Kidney (tissue), 14 donors: ENCODE measurements around the gene RALGDS. TPM values are rescaled to one million over a fixed set of nuclear protein-coding genes. Genes with fewer than 3 reads are reported as not detected.

Experiments used
- DNase-seq, 5 donors: peaks; one replicate each; pipeline ENCODE4 v3.0.0-alpha.2; 2013 to 2020
- FAIRE-seq: peaks from 2 replicates; lab custom pipeline; 2012; peaks lifted over from hg19 to GRCh38; lab: Jason Lieb, UNC
- H3K27ac ChIP-seq, 2 donors: one replicate each; pipeline ENCODE4 v1.7.0; 2013; ENCODE audit warnings: low read depth in 2 of 2, low read length in 2 of 2, inconsistent platforms in 1 of 2
- H3K27me3 ChIP-seq: one replicate; pipeline ENCODE4 v1.7.1; 2013; ENCODE audit warnings: low read length, inconsistent platforms; ENCODE audit not compliant: control insufficient read depth, insufficient read depth
- H3K36me3 ChIP-seq, 3 donors: one replicate each; pipeline versions ENCODE4 v1.7.0 to v1.7.1; 2013; ENCODE audit warnings: low read length in 3 of 3, control low read depth in 1 of 3, inconsistent platforms in 1 of 3; ENCODE audit not compliant: insufficient read depth in 3 of 3, control insufficient read depth in 2 of 3
- H3K4me1 ChIP-seq, 3 donors: one replicate each; pipeline versions ENCODE4 v1.7.0 to v1.7.1; 2013; ENCODE audit warnings: low read length in 3 of 3, inconsistent platforms in 1 of 3, low read depth in 1 of 3; ENCODE audit not compliant: control insufficient read depth in 2 of 3, insufficient read depth in 2 of 3
- H3K4me3 ChIP-seq, 3 donors: one replicate each; pipeline versions ENCODE4 v1.7.0 to v1.8.1; 2013; ENCODE audit warnings: low read length in 3 of 3, control low read depth in 1 of 3, inconsistent platforms in 1 of 3
- H3K9ac ChIP-seq, 3 donors: one replicate each; pipeline versions ENCODE4 v1.7.0 to v1.7.1; 2013; ENCODE audit warnings: low read length in 3 of 3, control low read depth in 1 of 3, inconsistent platforms in 1 of 3
- H3K9me3 ChIP-seq, 3 donors: one replicate each; pipeline versions ENCODE4 v1.7.0 to v1.7.1; 2013; ENCODE audit warnings: low read length in 3 of 3, control low read depth in 1 of 3, inconsistent platforms in 1 of 3; ENCODE audit not compliant: control insufficient read depth in 2 of 3, insufficient read depth in 1 of 3
- intact Hi-C: fragments of 100-400 bp; cut with DNase I; formaldehyde crosslinking; loops from one replicate; pipeline ENCODE4 v1.11.1; 2022
- polyA plus RNA-seq: library from polyadenylated mRNA; stranded (reverse); fragments of 350-450 nt; fragmentation: Illumina TruSeq; extraction: RNeasy Lipid Tissue Mini Kit (QIAGEN cat#74804); gene quantifications from one replicate; pipeline ENCODE4 v1.2.3, GENCODE V29; 2014; ENCODE audit warnings: low read depth, low replicate concordance; ENCODE audit not compliant: insufficient read depth
- total RNA-seq: library from RNA; stranded (reverse); fragmentation: NEBNext Ultra II Directional; extraction: Animal tissue kit (Norgen Biotek cat#: 25700); gene quantifications from one replicate; pipeline ENCODE4 v1.2.1, GENCODE V29; 2021
- TF ChIP-seq, protein P1 (sequence below): IDR thresholded peaks from 3 replicates; pipeline ENCODE4 v1.5.1; 2012; ENCODE audit warnings: mild to moderate bottlenecking, moderate library complexity, borderline replicate concordance; ENCODE audit not compliant: insufficient read depth; ENCODE audit errors: extremely low read depth
- donor health status: control.
- donor health status: control.
- donor health status: control.
- donor health status: control.
- donor health status: control.
- donor health status: DM: yes; HTN: yes; CAD: no.
- donor health status: Normal renal cell carcinoma (clear cell type).

Gene RALGDS
- total and polyA plus RNA-seq, 2 donors from 2014 or later: 13.0 to 43.3 TPM

DNA sequence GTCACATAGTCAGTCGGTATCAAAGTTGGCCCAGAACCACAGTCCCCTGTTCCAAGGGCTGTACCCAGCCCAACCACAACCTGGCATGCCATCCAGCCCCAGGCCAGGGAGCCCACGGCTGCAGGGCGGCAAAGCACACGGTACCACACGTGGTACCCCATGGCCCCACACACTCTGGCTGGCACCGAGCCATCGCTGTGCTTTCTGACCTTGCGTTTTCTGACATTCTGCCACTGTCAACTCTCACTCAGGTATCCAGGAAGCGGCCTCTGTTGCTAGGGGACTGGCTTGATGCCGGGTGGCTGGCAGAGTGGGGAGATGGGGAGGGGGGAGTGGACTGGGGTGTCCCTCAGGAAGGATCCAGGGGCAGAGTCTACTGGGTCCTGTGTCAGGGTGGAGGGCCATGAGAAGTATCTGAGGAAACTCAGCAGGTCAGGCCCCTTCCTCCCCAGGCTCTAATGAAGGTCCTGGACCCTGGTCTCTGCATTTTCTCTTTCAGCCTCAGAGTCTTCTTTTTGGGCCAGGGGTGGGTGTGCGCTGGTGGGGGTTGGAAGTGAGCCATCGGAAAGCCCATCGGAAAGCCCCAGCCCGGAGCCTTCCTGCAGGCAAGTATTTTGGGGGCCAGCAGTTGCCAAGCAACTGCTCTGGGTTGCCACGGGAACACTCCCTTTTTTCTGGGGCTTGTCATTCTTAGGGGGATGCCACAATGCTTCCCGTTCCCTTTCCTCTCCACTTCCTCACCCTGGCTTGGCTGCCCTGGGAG is 21.0 kb upstream of the RALGDS start:
- H3K4me3 ChIP-seq: no peak overlapping the region
- H3K9ac ChIP-seq: no peak overlapping the region
- intact Hi-C loops: loop anchor here (5.0 kb wide), 1 partner anchor 40 kb away; no protein-coding TSS in a partner anchor
- no peak overlapping the region for H3K27ac ChIP-seq
- H3K27me3 ChIP-seq: no peaks in the 10 kb centered on the region
- no peaks in the 10 kb centered on the region for H3K9me3 ChIP-seq
- no peak for FAIRE-seq
- H3K4me1 ChIP-seq: peaks cover 0 to 24% (median 6%) of the 10 kb centered on the region in 3 donors
- H3K36me3 ChIP-seq: no peaks in the 10 kb centered on the region
- DNase-seq: peak in 1 of 5 donors; percentile 88
- TF ChIP-seq, protein P1, sequence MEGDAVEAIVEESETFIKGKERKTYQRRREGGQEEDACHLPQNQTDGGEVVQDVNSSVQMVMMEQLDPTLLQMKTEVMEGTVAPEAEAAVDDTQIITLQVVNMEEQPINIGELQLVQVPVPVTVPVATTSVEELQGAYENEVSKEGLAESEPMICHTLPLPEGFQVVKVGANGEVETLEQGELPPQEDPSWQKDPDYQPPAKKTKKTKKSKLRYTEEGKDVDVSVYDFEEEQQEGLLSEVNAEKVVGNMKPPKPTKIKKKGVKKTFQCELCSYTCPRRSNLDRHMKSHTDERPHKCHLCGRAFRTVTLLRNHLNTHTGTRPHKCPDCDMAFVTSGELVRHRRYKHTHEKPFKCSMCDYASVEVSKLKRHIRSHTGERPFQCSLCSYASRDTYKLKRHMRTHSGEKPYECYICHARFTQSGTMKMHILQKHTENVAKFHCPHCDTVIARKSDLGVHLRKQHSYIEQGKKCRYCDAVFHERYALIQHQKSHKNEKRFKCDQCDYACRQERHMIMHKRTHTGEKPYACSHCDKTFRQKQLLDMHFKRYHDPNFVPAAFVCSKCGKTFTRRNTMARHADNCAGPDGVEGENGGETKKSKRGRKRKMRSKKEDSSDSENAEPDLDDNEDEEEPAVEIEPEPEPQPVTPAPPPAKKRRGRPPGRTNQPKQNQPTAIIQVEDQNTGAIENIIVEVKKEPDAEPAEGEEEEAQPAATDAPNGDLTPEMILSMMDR: no peak

DNA sequence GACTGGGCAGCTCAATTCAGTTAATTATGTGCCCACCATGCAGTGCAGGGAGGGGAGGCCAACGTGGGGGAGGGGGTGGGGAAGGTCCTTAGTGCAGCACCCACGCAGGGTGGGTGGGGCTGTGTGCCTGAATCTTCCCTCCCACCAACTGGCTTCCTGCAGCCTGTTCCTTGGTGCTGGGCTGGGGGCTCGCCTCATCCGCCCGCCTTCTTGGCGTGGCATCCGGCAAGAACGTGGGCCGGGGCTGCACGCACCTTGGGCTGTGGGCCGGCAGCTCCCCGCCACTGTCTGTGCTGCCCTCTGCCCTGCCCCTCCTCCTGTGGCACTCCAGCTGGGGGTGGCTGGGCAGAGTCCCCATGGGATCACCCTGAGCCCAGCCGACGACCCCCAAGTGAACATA is 19.6 kb upstream of the RALGDS start:
- TF ChIP-seq, protein P1: no peak
- FAIRE-seq: no peak
- intact Hi-C loops: loop anchor here (5.0 kb wide), 1 partner anchor 38 kb away; no protein-coding TSS in a partner anchor

DNA sequence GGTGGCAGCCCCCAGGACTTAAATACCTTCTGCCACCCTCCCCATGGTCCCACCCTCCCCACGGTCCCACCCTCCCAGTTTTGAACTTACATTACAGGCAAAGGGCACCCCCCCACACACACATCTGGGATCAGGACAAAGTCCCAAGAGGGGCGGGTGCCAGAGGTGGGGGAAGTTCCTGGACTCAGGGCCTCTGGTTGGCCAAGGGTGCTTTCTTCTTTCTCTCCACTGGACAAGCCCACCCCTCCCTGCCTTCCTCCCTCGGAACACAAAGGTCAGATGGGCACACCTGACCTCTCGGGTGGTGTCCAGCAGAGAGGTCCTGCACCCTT is 19.1 kb upstream of the RALGDS start:
- TF ChIP-seq, protein P1: no peak
- DNase-seq: no peak

More for the DNA sequence above, 19.6 kb upstream of the RALGDS start:
- Histone ChIP-seq H3K36me3 (no peaks in the 10 kb centered on the region), H3K9me3 (no peaks in the 10 kb centered on the region), H3K27ac (no peak overlapping the region), H3K4me1 (peaks cover 0 to 24% (median 9%) of the 10 kb centered on the region in 3 donors), H3K4me3 (no peak overlapping the region), H3K27me3 (no peaks in the 10 kb centered on the region), H3K9ac (no peak overlapping the region)
- no peak for DNase-seq

More for the DNA sequence above, 19.1 kb upstream of the RALGDS start:
- Histone ChIP-seq H3K4me3 (no peak overlapping the region), H3K36me3 (no peaks in the 10 kb centered on the region), H3K4me1 (peaks cover 0 to 29% (median 13%) of the 10 kb centered on the region in 3 donors), H3K9me3 (no peaks in the 10 kb centered on the region), H3K27ac (no peak overlapping the region), H3K27me3 (no peaks in the 10 kb centered on the region), H3K9ac (no peak overlapping the region)
- no peak for FAIRE-seq
- intact Hi-C loops: loop anchor here (5.0 kb wide), 1 partner anchor 38 kb away; no protein-coding TSS in a partner anchor
